Panc1 (cell line): ENCODE data around the gene CCR1. TPM values are rescaled to one million over a fixed set of nuclear protein-coding genes. Genes with fewer than 3 reads are reported as not detected.

ENCODE experiments used
- ATAC-seq: fragments of 200-7000 bp; cut with Tn5 transposase; 2 replicates; pipeline ENCODE4 v1.9.1; 2020; ENCODE audit warnings: mild to moderate bottlenecking, moderate library complexity
- BruUV-seq: library from RNA; stranded (reverse); fragments of 400-500 nt; replicated peaks from 2 replicates; lab custom pipeline; 2021; lab: Mats Ljungman, UMichigan
- CTCF ChIA-PET: fragments of 300-600 bp; sonication (Branson Sonifier 250); formaldehyde crosslinking; loops from one replicate; lab custom pipeline; 2022; ENCODE audit warnings: antibody characterized with exemption; lab: Charles Lee
- POLR2A ChIA-PET: fragments of 300-600 bp; sonication (Branson Sonifier 250); formaldehyde crosslinking; loops from one replicate; lab custom pipeline; 2022; ENCODE audit warnings: antibody characterized with exemption; lab: Charles Lee
- DNase-seq: peaks from one replicate; pipeline ENCODE4 v3.0.0-alpha.2; 2010; ENCODE audit warnings: low read depth, low spot score
- H3K27ac ChIP-seq: 2 replicates; pipeline ENCODE4 v1.5.1; 2011; ENCODE audit warnings: mild to moderate bottlenecking, low read length, inconsistent platforms
- H3K27me3 ChIP-seq: fragments of 200-500 bp; sonication (Bioruptor generic); 2 replicates; pipeline ENCODE4 v1.6.0; 2014; ENCODE audit warnings: low read length, inconsistent platforms; ENCODE audit not compliant: control insufficient read depth, insufficient read depth
- H3K36me3 ChIP-seq: fragments of 200-500 bp; sonication (Bioruptor generic); 2 replicates; pipeline ENCODE4 v1.5.1; 2014; ENCODE audit warnings: inconsistent platforms, mild to moderate bottlenecking, low read length, moderate library complexity; ENCODE audit not compliant: control insufficient read depth, insufficient read depth
- H3K4me1 ChIP-seq: 2 replicates; pipeline ENCODE4 v1.5.1; 2011; ENCODE audit warnings: inconsistent platforms, mild to moderate bottlenecking, low read length, moderate library complexity; ENCODE audit not compliant: control insufficient read depth, insufficient read depth
- H3K4me3 ChIP-seq, 2 experiments: 2 replicates each; pipeline ENCODE4 v1.5.1; 2011 to 2012; ENCODE audit warnings: low read depth in 2 of 2, low read length in 2 of 2, mild to moderate bottlenecking in 2 of 2, inconsistent platforms in 1 of 2, moderate library complexity in 1 of 2
- H3K9me3 ChIP-seq: fragments of 200-500 bp; sonication (Bioruptor generic); 2 replicates; pipeline ENCODE4 v1.5.1; 2014; ENCODE audit warnings: low read depth, mild to moderate bottlenecking, inconsistent platforms, low read length, moderate library complexity; ENCODE audit not compliant: control insufficient read depth, insufficient read depth
- CTCF ChIP-seq: fragments of 450-650 bp; IDR thresholded peaks from 2 replicates; pipeline ENCODE4 v1.5.1; 2017; ENCODE audit warnings: mild to moderate bottlenecking
- POLR2AphosphoS5 ChIP-seq: IDR thresholded peaks from 2 replicates; pipeline ENCODE4 v1.6.1; 2012; ENCODE audit warnings: mild to moderate bottlenecking, low read depth, low read length, moderate library complexity
- REST ChIP-seq, 2 experiments: IDR thresholded peaks; 2 replicates each; pipeline ENCODE4 v1.6.1; 2011 to 2012; ENCODE audit warnings: low read depth in 2 of 2, control low read depth in 1 of 2, low read length in 1 of 2, mild to moderate bottlenecking in 1 of 2, moderate library complexity in 1 of 2; ENCODE audit not compliant: insufficient read depth in 1 of 2
- SIN3A ChIP-seq: IDR thresholded peaks from 2 replicates; pipeline ENCODE4 v1.6.1; 2012; ENCODE audit warnings: low read depth, mild to moderate bottlenecking, low read length, moderate library complexity, borderline replicate concordance; ENCODE audit not compliant: insufficient read depth
- TCF7L2 ChIP-seq: IDR thresholded peaks from 2 replicates; pipeline ENCODE4 v1.6.1; 2011; ENCODE audit warnings: mild to moderate bottlenecking, low read depth, low read length, inconsistent platforms
- in situ Hi-C: cut with HindIII; loops from 2 replicates; pipeline ENCODE4 v1.10.0; 2016; ENCODE audit warnings: low sequenced_read_pairs, low pct_unique_long_range_greater_than_20kb
- intact Hi-C: fragments of 100-400 bp; cut with micrococcal nuclease; formaldehyde crosslinking; loops from one replicate; pipeline ENCODE4 v1.10.0; 2022; ENCODE audit not compliant: unreplicated experiment
- total RNA-seq: library from RNA; stranded (reverse); gene quantifications from one replicate; pipeline ENCODE4 v1.2.1, GENCODE V29; 2021; ENCODE audit not compliant: unreplicated experiment

Gene CCR1
- total RNA-seq, 1 experiment from 2014 or later, result not detected

- CTCF ChIA-PET, result no interaction called here
- H3K4me1 ChIP-seq, result no peaks in the 10 kb centered on the region
- no peaks in the 10 kb centered on the region for H3K36me3 ChIP-seq
- no peak overlapping the region for H3K4me3 ChIP-seq
- DNase-seq, result no peak
- intact Hi-C loops (no loop called here), in situ Hi-C loops (no loop called here)
- no peaks in the 10 kb centered on the region for H3K27me3 ChIP-seq
- BruUV-seq, result no TSS peak
- TF ChIP-seq POLR2AphosphoS5 (no peak), CTCF (no peak), SIN3A (no peak), TCF7L2 (no peak), REST (IDR thresholded peaks at IDR 0.05; ENCODE audit: insufficient read depth in 1 of 2, low read depth in 2 of 2, low read length in 1 of 2) (no peak)
- POLR2A ChIA-PET, result interaction anchor here (0.7 kb wide), 1 partner anchor 1097 kb away, joined by 7 read pairs; no protein-coding TSS in a partner anchor
- H3K9me3 ChIP-seq, result no peaks in the 10 kb centered on the region
- ATAC-seq, result no peak
- H3K27ac ChIP-seq, result no peak overlapping the region
Observed at GRCh38 chr3:46184469-46184868, 23.6 kb downstream of the CCR1 start.

GRCh38 chr3:46183330-46183729 is 24.8 kb downstream of the CCR1 start:
- Histone ChIP-seq H3K36me3 (no peaks in the 10 kb centered on the region), H3K27me3 (no peaks in the 10 kb centered on the region), H3K27ac (no peak overlapping the region), H3K4me3 (no peak overlapping the region), H3K9me3 (no peaks in the 10 kb centered on the region), H3K4me1 (no peaks in the 10 kb centered on the region)
- ATAC-seq (no peak), DNase-seq (no peak)
- intact Hi-C loops (no loop called here), in situ Hi-C loops (no loop called here)
- TF ChIP-seq CTCF, result no peak
- TF ChIP-seq TCF7L2, result no peak
- TF ChIP-seq POLR2AphosphoS5, result no peak
- TF ChIP-seq SIN3A, result no peak
- TF ChIP-seq REST (IDR thresholded peaks at IDR 0.05; ENCODE audit: insufficient read depth in 1 of 2, low read depth in 2 of 2, low read length in 1 of 2), result no peak
- ChIA-PET POLR2A (no interaction called here), CTCF (no interaction called here)
- no TSS peak for BruUV-seq
